ENCODE data around the gene ASCC1. TPM values are rescaled to one million over a fixed set of nuclear protein-coding genes. Genes with fewer than 3 reads are reported as not detected.

The ASCC1 gene
- total and polyA plus RNA-seq, 9 donors = 21.6 to 53.9 (median 31.1) TPM

DNA sequence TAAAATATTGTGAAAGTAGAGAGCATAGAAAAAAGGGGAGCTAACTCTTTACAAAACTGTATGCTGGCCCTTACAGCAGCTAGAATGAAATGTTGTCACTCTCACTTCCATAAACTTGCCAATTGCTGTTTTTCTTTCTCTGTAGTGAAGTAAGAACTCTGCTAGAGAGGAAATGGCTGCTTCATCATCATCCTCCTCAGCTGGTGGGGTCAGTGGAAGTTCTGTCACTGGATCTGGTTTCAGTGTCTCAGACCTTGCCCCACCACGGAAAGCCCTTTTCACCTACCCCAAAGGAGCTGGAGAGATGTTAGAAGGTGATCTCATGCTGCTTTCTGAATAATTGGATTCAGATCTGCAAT is 7.6 kb upstream of the ASCC1 start:
- TF ChIP-seq, protein P1, sequence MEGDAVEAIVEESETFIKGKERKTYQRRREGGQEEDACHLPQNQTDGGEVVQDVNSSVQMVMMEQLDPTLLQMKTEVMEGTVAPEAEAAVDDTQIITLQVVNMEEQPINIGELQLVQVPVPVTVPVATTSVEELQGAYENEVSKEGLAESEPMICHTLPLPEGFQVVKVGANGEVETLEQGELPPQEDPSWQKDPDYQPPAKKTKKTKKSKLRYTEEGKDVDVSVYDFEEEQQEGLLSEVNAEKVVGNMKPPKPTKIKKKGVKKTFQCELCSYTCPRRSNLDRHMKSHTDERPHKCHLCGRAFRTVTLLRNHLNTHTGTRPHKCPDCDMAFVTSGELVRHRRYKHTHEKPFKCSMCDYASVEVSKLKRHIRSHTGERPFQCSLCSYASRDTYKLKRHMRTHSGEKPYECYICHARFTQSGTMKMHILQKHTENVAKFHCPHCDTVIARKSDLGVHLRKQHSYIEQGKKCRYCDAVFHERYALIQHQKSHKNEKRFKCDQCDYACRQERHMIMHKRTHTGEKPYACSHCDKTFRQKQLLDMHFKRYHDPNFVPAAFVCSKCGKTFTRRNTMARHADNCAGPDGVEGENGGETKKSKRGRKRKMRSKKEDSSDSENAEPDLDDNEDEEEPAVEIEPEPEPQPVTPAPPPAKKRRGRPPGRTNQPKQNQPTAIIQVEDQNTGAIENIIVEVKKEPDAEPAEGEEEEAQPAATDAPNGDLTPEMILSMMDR (IDR thresholded peaks at IDR 0.05) = no peak
- TF ChIP-seq EP300 (IDR thresholded peaks at IDR 0.05) (no peak), POLR2A (IDR thresholded peaks at IDR 0.05) (no peak)
- peaks cover 10% of the 10 kb centered on the region for H3K4me1 ChIP-seq (ENCODE audit: insufficient read depth)
- WGBS, 3 donors = 53 to 64% (median 56%) methylated on average over 1 of the region's 1 CpG
- peak overlapping the region; percentile 54 to 77 for H3K27ac ChIP-seq
- H3K4me3 ChIP-seq = no peak overlapping the region
- no peaks in the 10 kb centered on the region for H3K27me3 ChIP-seq
- H3K36me3 ChIP-seq = no peaks in the 10 kb centered on the region
- intact Hi-C loops (cut with DNase I) = loop anchor here in 1 of 4 donors (5.0 kb wide), 1 partner anchor 34 kb away; no protein-coding TSS in a partner anchor
- peak in 2 of 5 donors; percentile 8 to 28 for DNase-seq
- no peaks in the 10 kb centered on the region for H3K9me3 ChIP-seq

GRCh38 chr10:72221278-72221677 is 5.2 kb upstream of the ASCC1 start:
- no peak for DNase-seq
- Histone ChIP-seq H3K4me3 (no peak overlapping the region), H3K27ac (no peak overlapping the region), H3K4me1 (ENCODE audit: insufficient read depth) (peaks cover 10% of the 10 kb centered on the region), H3K9me3 (no peaks in the 10 kb centered on the region), H3K36me3 (no peaks in the 10 kb centered on the region), H3K27me3 (no peaks in the 10 kb centered on the region)
- intact Hi-C loops (cut with DNase I) = loop anchor here in 1 of 4 donors (5.0 kb wide), 1 partner anchor 36 kb away; no protein-coding TSS in a partner anchor
- TF ChIP-seq EP300 (IDR thresholded peaks at IDR 0.05) = no peak
- TF ChIP-seq, protein P1 (IDR thresholded peaks at IDR 0.05) = no peak
- no peak for TF ChIP-seq POLR2A (IDR thresholded peaks at IDR 0.05)
- 50 to 97% (median 94%) methylated on average over 1 of the region's 1 CpG for WGBS, 3 donors

DNA sequence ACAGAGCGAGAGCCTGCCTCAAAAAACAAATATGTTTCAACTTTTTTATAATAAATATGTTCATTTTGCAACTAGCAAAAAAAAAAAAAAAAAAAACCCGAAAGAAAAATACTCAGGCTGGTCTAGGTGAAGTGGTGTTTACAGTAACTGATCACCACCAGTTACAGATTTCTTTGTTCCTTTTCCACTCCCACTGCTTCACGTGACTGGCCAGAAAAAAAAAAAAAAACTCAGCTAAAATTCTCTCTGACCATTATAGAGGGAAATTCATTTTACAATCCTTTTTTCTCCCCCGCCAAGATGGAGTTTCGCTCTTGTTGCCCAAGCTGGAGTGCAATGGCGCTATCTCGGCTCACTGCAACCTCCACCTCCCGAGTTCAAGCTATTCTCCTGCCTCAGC is 4.6 kb upstream of the ASCC1 start:
- no peak for DNase-seq
- H3K4me3 ChIP-seq = no peak overlapping the region
- H3K36me3 ChIP-seq = no peaks in the 10 kb centered on the region
- 76 to 83% (median 79%) methylated on average over 8 of the region's 8 CpGs for WGBS, 3 donors
- no peaks in the 10 kb centered on the region for H3K9me3 ChIP-seq
- no peaks in the 10 kb centered on the region for H3K27me3 ChIP-seq
- no peak for TF ChIP-seq EP300 (IDR thresholded peaks at IDR 0.05)
- TF ChIP-seq, protein P1 (IDR thresholded peaks at IDR 0.05) = no peak
- no peak for TF ChIP-seq POLR2A (IDR thresholded peaks at IDR 0.05)
- H3K27ac ChIP-seq = no peak overlapping the region
- intact Hi-C loops (cut with DNase I) = loop anchor here in 1 of 4 donors (5.0 kb wide), 1 partner anchor 37 kb away; no protein-coding TSS in a partner anchor
- H3K4me1 ChIP-seq (ENCODE audit: insufficient read depth) = peaks cover 10% of the 10 kb centered on the region

- TF ChIP-seq EP300 (IDR thresholded peaks at IDR 0.05) = no peak
- TF ChIP-seq POLR2A (IDR thresholded peaks at IDR 0.05) = no peak
- TF ChIP-seq, protein P1 (IDR thresholded peaks at IDR 0.05) = no peak
- peak overlapping the region; percentile 55 to 99 for H3K27ac ChIP-seq
- intact Hi-C loops (cut with DNase I) = loop anchor here in 2 of 4 donors (5.0 to 10.0 kb wide), 5 partner anchors 108 to 255 kb away; partner anchors contain the start of gene CHST3 (in 2 of the 2)
- peaks cover 14% of the 10 kb centered on the region for H3K4me1 ChIP-seq (ENCODE audit: insufficient read depth)
- no peaks in the 10 kb centered on the region for H3K36me3 ChIP-seq
- no peaks in the 10 kb centered on the region for H3K27me3 ChIP-seq
- no peak overlapping the region for H3K4me3 ChIP-seq
- no peak for DNase-seq
- H3K9me3 ChIP-seq = no peaks in the 10 kb centered on the region
- WGBS, 3 donors = 50 to 56% (median 52%) methylated on average over 6 of the region's 6 CpGs
These were observed 3.2 kb upstream of the ASCC1 start for GRCh38 chr10:72219235-72219814.
